Measurements from ENCODE around the gene NYAP2.

Gene NYAP2

DNA sequence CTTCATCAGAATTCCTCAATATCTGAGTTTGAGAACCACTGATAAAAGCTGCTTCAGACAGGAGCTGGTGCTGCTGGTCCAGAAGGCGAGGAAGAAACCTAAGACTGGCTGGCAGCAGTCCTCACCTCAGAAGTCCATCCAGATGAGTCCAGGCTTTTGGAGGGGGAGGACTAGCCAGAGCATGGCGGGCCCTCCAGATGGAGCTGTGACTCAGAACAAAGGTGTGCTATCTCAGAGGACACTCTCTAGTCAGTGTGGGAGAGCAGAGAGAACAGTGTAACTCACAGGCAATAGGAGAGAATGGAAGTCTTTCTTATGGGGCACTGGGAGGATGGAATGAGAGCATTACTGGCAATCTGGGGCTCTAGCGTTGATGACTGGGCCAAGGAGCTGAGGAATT is 191.4 kb downstream of the NYAP2 start:
- Histone ChIP-seq H3K4me3 (no peak overlapping the region), H3K27ac (no peak overlapping the region)
- no peak for TF ChIP-seq CTCF (IDR thresholded peaks at IDR 0.05)
- DNase-seq (ENCODE audit: low spot score) = no peak

DNA sequence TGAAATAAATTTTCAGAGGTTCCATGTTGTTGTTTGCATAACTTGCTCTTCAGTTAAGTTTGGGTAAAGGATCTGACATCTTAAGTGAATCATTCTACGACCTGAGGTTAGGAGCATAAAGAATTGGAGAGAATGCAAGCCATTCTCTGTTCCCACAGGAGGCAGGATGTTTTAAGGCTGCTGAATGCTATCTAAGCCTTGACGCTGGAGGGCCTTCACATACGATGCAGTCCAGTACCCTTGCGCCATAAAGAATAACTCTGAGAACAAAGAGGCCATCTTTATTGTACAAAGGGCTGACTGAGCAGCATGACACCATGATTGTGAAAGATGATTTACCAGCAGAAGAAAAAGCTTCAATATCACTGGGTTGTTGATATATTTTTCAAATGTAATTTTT is 198.4 kb downstream of the NYAP2 start:
- DNase-seq (ENCODE audit: low spot score) = no peak
- Histone ChIP-seq H3K4me3 (no peak overlapping the region), H3K27ac (no peak overlapping the region)
- no peak for TF ChIP-seq CTCF (IDR thresholded peaks at IDR 0.05)

DNA sequence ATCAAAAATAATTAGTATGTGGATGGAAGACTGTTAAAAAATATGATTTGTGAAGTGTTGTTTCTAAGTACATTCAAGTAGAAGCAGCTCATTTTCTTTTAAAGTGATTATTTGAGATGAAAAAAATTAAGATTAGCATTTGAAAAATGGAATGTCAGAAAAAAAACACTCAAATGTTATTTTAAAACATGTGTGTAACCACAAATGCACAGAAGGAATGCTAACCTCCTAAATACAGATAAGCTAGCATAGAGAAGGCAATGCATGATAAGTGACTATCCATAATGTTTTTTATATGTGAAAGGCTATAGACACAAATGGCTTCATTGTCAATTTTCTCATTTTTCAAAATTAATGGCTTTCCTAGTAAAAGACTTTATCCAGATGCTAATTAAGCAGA is 198.9 kb downstream of the NYAP2 start:
- H3K27ac ChIP-seq = no peak overlapping the region
- no peak overlapping the region for H3K4me3 ChIP-seq
- no peak for TF ChIP-seq CTCF (IDR thresholded peaks at IDR 0.05)
- DNase-seq (ENCODE audit: low spot score) = no peak

DNA sequence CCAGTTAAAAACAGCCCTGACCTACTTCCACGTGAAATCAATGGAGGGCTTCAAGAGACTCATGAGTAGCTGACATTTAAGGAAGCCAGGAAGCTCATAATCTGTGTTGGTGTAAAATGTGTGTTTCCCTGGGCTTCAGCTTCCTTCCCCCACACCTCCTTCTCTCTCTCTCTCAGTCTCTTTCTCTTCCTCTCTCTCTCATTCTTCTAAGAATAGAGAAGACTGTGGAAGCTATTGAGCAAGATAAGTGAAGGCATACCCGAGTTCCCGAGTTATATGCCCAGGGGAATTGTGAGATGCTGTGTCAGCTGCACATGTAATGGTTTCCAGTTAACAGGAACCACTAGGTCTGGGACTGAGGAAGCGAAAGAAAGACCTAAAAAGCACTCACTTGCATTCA is 199.4 kb downstream of the NYAP2 start:
- H3K4me3 ChIP-seq = no peak overlapping the region
- DNase-seq (ENCODE audit: low spot score) = no peak
- TF ChIP-seq CTCF (IDR thresholded peaks at IDR 0.05) = no peak
- H3K27ac ChIP-seq = no peak overlapping the region

GRCh38 chr2:225599856-225600255 is 200.3 kb downstream of the NYAP2 start:
- no peak for DNase-seq (ENCODE audit: low spot score)
- Histone ChIP-seq H3K27ac (no peak overlapping the region), H3K4me3 (no peak overlapping the region)
- TF ChIP-seq CTCF (IDR thresholded peaks at IDR 0.05) = no peak

DNA sequence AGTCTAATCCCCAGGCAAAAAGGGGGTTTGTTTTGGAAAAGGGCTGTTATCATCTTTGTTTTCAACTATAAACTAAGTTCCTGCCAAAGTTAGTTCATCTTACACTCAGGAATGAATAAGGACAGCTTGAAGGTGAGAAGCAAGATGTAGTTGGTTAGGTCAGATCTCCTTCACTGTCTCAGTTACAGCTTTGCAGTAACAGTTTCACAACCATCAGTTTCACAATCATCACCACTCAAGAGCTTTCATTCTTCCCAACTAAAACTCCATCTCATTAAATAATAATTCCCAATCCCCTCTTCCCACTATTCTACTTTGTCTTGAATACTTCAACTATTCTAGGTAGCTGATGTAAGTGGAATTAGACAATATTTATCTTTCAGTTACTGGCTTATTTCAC is 200.9 kb downstream of the NYAP2 start:
- no peak for TF ChIP-seq CTCF (IDR thresholded peaks at IDR 0.05)

GRCh38 chr2:225600865-225601264 is 201.4 kb downstream of the NYAP2 start:
- Histone ChIP-seq H3K27ac (no peak overlapping the region), H3K4me3 (no peak overlapping the region)
- no peak for TF ChIP-seq CTCF (IDR thresholded peaks at IDR 0.05)
- no peak for DNase-seq (ENCODE audit: low spot score)

More for the DNA sequence above, 200.9 kb downstream of the NYAP2 start:
- Histone ChIP-seq H3K4me3 (no peak overlapping the region), H3K27ac (no peak overlapping the region)
- no peak for DNase-seq (ENCODE audit: low spot score)
